Stimulated activated CD4-positive, alpha-beta T cell treated with anti-CD3 and anti-CD28 coated beads, Interleukin-12 subunit alpha, Interleukin-12 subunit beta, amount 100 ng/mL, for 48 hours (primary cell): Measurements from ENCODE around the gene CCDC63.

ENCODE experiments used
- DNase-seq, 3 donors: peaks; one replicate each; pipeline ENCODE4 v3.0.0-alpha.2; 2020; ENCODE audit warnings: low read depth in 2 of 3, low spot score in 1 of 3

The CCDC63 gene

GRCh38 chr12:110846615-110847566 lies at the start of gene CCDC63:
Gene CCDC63, plus strand, starts transcription at chr12:110846987. Its CDS starts 5,968 bp downstream, at chr12:110852955.
- no peak for DNase-seq

DNA sequence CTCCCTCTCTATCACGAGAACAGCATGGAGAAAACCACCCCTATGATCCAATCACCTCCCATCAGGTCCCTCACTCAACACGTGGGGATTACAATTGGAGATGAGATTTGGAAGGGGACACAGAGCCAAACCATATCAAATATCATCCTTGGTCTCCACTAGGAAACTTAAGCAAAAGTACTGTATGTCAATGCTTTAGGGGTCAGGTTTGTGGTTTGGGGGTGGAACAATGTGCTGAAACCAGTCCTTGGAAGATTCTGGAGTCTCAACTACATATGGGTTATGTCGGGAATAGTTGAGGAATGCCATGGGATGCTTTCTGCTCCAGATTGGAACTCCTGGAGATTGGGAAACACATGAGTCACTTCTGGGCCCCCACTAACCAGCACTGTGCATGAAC lies 48.3 kb upstream of the CCDC63 start:
- no peak for DNase-seq

DNA sequence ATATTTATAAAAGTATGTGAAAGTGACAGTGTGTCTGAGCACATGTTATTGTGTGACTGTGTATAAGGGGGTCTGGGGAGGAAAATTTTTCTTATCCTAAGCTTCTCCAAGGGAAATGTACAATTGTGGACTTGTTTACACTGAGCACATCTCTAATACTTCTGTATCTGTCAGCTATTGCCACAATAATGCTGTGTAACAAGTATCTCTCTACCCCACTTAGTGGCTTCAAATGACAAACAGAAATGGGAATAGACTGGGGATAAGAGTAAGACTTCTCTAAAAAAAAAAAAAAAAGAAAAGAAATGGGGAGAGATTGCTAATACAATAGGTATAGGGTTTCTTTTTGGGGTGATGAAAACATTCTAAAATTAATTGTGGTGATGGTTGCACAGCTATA lies 44.3 kb upstream of the CCDC63 start:
- no peak for DNase-seq

- no peak for DNase-seq
Measured at GRCh38 chr12:110804406-110804805, 42.4 kb upstream of the CCDC63 start.

DNA sequence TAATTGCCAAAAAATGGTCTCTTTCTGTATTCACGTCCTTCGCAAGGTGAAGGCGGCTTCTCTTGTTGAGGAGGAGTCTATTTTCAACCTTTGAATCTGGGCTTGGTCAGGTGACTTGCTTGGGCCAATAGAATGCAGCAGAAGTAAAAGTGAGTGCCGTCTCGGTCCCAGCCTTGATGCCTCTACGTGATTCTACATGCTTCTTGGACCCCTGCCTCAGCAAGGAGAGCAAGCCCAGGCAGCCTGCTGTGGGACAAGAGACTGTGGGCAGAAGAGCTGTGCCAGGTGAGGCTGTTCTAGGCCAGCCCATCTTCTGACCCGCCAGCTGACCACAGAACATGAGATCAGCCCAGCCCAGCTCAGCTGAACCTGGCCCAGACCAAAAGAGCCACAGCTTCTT lies 39.1 kb upstream of the CCDC63 start:
- no peak for DNase-seq

DNA sequence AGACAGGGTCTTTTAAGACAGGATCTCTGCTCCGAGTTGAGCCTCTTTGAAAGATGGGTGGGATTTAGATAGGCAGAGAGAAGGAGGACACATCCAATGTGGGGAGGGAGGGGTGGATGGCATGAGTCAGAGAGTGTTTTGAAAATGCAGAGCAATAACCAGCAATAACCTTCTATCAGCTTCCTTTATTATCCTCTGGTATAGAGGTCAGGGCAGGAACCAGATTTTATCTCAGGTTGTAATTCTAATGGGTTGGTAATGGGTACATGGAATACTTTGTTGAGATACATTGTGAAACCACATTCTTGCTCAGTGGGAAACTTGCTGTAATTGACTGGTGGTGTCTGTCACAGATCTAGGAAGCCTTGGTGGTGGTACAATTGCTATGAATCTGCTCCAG lies 37.6 kb upstream of the CCDC63 start:
- DNase-seq = no peak

DNA sequence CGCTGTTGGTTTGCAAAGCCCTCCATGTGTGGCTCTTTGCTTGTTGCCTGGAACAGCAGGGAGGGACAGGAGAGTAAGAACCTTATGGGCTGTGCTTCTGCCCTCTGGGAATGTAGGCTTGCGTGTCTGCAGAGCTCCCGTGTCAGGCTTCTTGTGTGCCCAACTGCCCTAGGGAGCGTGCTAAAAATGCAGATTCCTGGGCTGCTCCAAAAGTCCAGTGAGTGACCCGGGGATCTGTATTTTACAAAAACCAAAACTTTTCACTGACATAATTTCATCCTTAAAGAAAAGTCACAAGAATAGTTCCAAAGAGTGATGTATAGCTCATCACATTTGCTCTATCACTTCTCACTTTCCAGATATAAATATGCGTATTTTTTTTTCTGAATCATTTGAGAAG lies 34.8 kb upstream of the CCDC63 start:
- no peak for DNase-seq

DNA sequence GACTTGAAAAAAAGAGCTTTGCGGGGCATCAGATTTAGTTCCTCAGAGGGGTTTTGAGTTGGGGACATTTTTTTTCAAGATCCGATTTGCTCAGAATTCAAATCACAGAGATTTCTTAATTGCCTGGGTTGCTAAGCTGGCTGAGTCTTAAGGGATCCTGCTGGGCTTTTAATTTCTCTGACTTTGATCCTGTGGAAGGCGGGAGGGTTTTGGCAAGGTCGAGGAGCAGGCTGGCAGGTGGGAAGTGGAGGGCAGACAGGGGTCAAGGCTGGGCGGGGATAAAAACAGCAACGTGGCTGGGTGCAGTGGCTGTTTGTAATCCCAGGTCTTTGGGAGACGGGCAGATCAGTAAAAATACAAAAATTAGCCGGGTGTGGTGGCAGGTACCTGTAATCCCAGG lies 33.5 kb upstream of the CCDC63 start:
- DNase-seq = no peak

- DNase-seq = no peak
Measured at GRCh38 chr12:110813756-110814155, 33.0 kb upstream of the CCDC63 start.

DNA sequence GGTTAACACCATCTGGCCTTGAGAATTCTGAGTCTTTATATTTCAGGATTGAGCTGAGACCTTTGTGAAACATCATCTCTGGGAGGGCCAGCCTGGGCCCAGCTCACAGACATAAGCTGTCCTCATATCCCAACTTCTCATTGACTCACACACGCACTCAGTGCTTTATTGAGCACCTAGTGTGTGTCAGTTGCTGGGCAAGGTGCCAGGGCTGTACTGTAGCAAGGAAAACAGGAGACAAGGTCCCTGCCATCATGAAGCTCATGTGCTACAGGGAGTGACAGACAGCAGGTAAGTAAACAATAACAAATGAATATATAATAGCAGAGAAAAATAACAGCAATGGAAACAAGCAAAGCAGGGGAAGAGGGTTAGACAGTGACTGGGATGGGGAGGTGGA lies 30.5 kb upstream of the CCDC63 start:
- DNase-seq = no peak

GRCh38 chr12:110816779-110817178 lies 30.0 kb upstream of the CCDC63 start:
- no peak for DNase-seq

DNA sequence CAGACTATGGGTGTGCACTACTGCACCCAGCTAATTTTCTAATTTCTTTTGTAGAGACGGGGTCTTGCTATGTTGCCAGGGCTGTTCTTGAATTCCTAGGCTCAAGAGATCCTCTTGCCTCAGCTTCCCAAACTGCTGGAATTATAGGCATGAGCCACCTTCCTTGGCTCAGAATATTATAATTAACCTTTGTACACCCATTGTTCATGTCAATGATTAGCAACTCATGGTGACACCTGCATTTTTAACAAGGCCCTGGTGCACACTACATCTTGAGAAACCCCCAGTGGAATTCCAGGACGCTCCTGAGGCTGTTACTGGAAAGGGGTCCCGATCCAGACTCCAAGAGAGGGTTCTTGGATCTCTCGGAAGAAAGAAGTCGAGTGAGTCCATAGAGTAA lies 28.3 kb upstream of the CCDC63 start:
- no peak for DNase-seq

DNA sequence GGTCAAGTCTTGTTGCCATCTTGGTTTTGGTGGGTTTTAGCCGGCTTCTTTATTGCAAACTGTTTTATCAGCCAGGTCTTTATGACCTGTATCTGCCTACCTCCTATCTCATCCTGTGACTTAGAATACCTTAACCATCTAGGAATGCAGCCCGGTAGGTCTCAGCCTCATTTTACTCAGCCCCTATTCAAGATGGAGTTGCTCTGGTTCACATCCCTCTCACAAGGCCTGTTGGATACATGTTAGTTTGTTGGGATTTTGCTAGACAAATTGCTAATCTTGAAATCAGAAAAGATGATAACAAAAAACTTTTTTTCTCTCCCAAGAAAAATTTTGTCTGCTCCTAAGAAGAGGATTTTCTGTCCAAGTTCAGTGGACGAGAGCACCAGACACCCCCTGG lies 27.6 kb upstream of the CCDC63 start:
- no peak for DNase-seq

- DNase-seq = no peak
Measured at GRCh38 chr12:110819646-110820045, 27.1 kb upstream of the CCDC63 start.

- no peak for DNase-seq
Measured at GRCh38 chr12:110821917-110822316, 24.9 kb upstream of the CCDC63 start.

- no peak for DNase-seq
Measured at GRCh38 chr12:110822821-110823415, 23.9 kb upstream of the CCDC63 start.

- DNase-seq = no peak
Measured at GRCh38 chr12:110824342-110824741, 22.4 kb upstream of the CCDC63 start.

- DNase-seq = no peak
Measured at GRCh38 chr12:110825530-110825929, 21.3 kb upstream of the CCDC63 start.

GRCh38 chr12:110826592-110827200 lies 20.1 kb upstream of the CCDC63 start:
- peak; percentile 85 to 93 (median 88) for DNase-seq

GRCh38 chr12:110829308-110829707 lies 17.5 kb upstream of the CCDC63 start:
- DNase-seq = no peak

- DNase-seq = no peak
Measured at GRCh38 chr12:110836291-110836690, 10.5 kb upstream of the CCDC63 start.

GRCh38 chr12:110841007-110841406 lies 5.8 kb upstream of the CCDC63 start:
- no peak for DNase-seq
